AG04450 (cell line): ENCODE data around the gene P4HTM. TPM values are rescaled to one million over a fixed set of nuclear protein-coding genes. Genes with fewer than 3 reads are reported as not detected.
A peak's percentile ranks its signal among the peaks of the same experiment; 100 is the strongest.

Experiments
- CTCF ChIA-PET: fragments of 300-600, 350-600 bp; formaldehyde crosslinking; extraction: SDS; loops from one replicate; lab custom pipeline; 2022; ENCODE audit warnings: antibody characterized with exemption, inconsistent platforms; lab: Charles Lee
- POLR2A ChIA-PET: fragments of 350-600 bp; formaldehyde crosslinking; extraction: SDS; loops from one replicate; lab custom pipeline; 2021; ENCODE audit warnings: antibody characterized with exemption, inconsistent platforms; lab: Yijun Ruan, JAX
- DNase-seq: peaks from one replicate; pipeline ENCODE4 v3.0.0-alpha.2; 2011; ENCODE audit warnings: low read depth, low spot score
- H3K27ac ChIP-seq: one replicate; pipeline ENCODE4 v1.5.1; 2012; ENCODE audit warnings: low read depth, low read length, control low read depth
- H3K27me3 ChIP-seq: one replicate; pipeline ENCODE4 v1.6.0; 2012; ENCODE audit warnings: low read length; ENCODE audit not compliant: control insufficient read depth, insufficient read depth
- H3K4me3 ChIP-seq: 2 replicates; pipeline ENCODE4 v1.5.1; 2011; ENCODE audit warnings: mild to moderate bottlenecking, low read depth, low read length, control low read depth
- H3K9me3 ChIP-seq: 2 replicates; pipeline ENCODE4 v1.5.1; 2012; ENCODE audit warnings: low read length; ENCODE audit not compliant: control insufficient read depth, insufficient read depth
- CTCF ChIP-seq: IDR thresholded peaks from 2 replicates; pipeline ENCODE4 v1.5.1; 2011; ENCODE audit warnings: low read depth, low read length, control low read depth, inconsistent platforms
- polyA plus RNA-seq: library from polyadenylated mRNA; depleted of rRNA; stranded (reverse); fragments of >200 nt; gene quantifications from 2 replicates; pipeline ENCODE4 v1.2.3, GENCODE V29; 2011

P4HTM gene
- polyA plus RNA-seq, 1 experiment = 18.2 TPM

GRCh38 chr3:48950051-48950450 lies 40.0 kb upstream of the P4HTM start:
- Histone ChIP-seq H3K27ac (no peak overlapping the region), H3K4me3 (no peak overlapping the region), H3K9me3 (no peaks in the 10 kb centered on the region), H3K27me3 (no peaks in the 10 kb centered on the region)
- DNase-seq = no peak
- ChIA-PET POLR2A (interaction anchor here (0.7 kb wide), 1 partner anchor 31 kb away, joined by 5 read pairs; no protein-coding TSS in a partner anchor), CTCF (no interaction called here)
- no peak for TF ChIP-seq CTCF

- Histone ChIP-seq H3K9me3 (no peaks in the 10 kb centered on the region), H3K4me3 (no peak overlapping the region), H3K27ac (no peak overlapping the region), H3K27me3 (no peaks in the 10 kb centered on the region)
- ChIA-PET POLR2A (no interaction called here), CTCF (interaction anchor here (1.0 kb wide), 1 partner anchor 18 kb away, joined by 3 read pairs; no protein-coding TSS in a partner anchor)
- no peak for TF ChIP-seq CTCF
- no peak for DNase-seq
Measured at GRCh38 chr3:48951764-48952163, 38.3 kb upstream of the P4HTM start.

DNA sequence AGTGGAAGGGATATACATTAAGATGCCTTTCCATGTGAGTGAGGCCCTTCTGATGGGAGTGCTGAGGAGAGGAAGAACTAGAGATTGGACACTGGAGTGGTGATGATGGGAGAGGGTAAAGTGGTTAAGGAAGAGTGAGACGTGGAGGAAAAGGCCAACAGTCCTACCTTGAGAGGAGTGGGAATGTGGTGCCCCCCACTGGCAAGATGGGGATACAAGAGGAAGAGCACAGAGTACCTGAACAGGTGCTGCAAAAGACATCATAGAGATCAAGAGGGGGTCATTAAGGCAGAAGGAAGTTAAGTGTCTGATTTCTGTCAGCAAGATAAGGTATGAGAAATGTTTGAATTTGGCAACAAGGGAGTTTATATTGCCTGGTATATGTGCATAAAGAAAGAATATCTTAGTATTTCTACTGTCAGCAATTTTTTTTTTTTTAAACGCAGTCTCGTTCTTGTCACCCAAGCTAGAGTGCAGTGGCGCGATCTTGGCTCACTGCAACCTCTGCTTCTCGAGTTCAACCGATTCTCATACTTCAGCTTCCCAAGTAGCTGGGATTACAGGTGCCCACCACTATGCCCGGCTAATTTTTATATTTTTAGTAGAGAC lies 37.4 kb upstream of the P4HTM start:
- POLR2A ChIA-PET = no interaction called here
- Histone ChIP-seq H3K4me3 (no peak overlapping the region), H3K9me3 (no peaks in the 10 kb centered on the region), H3K27me3 (no peaks in the 10 kb centered on the region), H3K27ac (no peak overlapping the region)
- DNase-seq = no peak
- CTCF ChIA-PET = interaction anchor here (0.5 to 1.0 kb wide), 4 partner anchors 18 to 392 kb away, joined by 3 to 4 read pairs (median 3); no protein-coding TSS in a partner anchor
- peak; percentile 36 for TF ChIP-seq CTCF

- no peak overlapping the region for H3K27ac ChIP-seq
- H3K4me3 ChIP-seq = no peak overlapping the region
- CTCF ChIA-PET = no interaction called here
- TF ChIP-seq CTCF = no peak
- POLR2A ChIA-PET = no interaction called here
- DNase-seq = no peak
- H3K9me3 ChIP-seq = no peaks in the 10 kb centered on the region
- H3K27me3 ChIP-seq = no peaks in the 10 kb centered on the region
Measured at GRCh38 chr3:48957006-48957705, 32.9 kb upstream of the P4HTM start.

- ChIA-PET CTCF (no interaction called here), POLR2A (no interaction called here)
- Histone ChIP-seq H3K4me3 (no peak overlapping the region), H3K27ac (no peak overlapping the region), H3K9me3 (no peaks in the 10 kb centered on the region), H3K27me3 (no peaks in the 10 kb centered on the region)
- DNase-seq = no peak
- no peak for TF ChIP-seq CTCF
Measured at GRCh38 chr3:48960841-48961413, 29.1 kb upstream of the P4HTM start.
